IMR-90 (cell line): ENCODE results near the gene DOCK9. TPM values are rescaled to one million over a fixed set of nuclear protein-coding genes. Genes with fewer than 3 reads are reported as not detected.

Experiments used
- ATAC-seq: fragments of 200-7000 bp; cut with Tn5 transposase; 2 replicates; pipeline ENCODE4 v1.9.1; 2020; ENCODE audit warnings: low read depth, mild to moderate bottlenecking, moderate library complexity
- BruUV-seq: library from RNA; stranded (reverse); fragments of 400-500 nt; replicated peaks from 2 replicates; lab custom pipeline; 2021; lab: Mats Ljungman, UMichigan
- CTCF ChIA-PET: fragments of 300-600 bp; formaldehyde crosslinking; extraction: SDS; loops from one replicate; lab custom pipeline; 2021; ENCODE audit warnings: antibody characterized with exemption; lab: Yijun Ruan, JAX
- POLR2A ChIA-PET: fragments of 300-600 bp; sonication (Branson Sonifier 250); formaldehyde crosslinking; loops from one replicate; lab custom pipeline; 2022; ENCODE audit warnings: antibody characterized with exemption; ENCODE audit not compliant: unreplicated experiment; lab: Charles Lee
- DNase-seq: peaks from one replicate; pipeline ENCODE4 v3.0.0; 2013
- H2AFZ ChIP-seq: replicated peaks from 2 replicates; pipeline ENCODE3; 2013; ENCODE audit warnings: low read length, mild to moderate bottlenecking; ENCODE audit not compliant: poor library complexity
- H2AK5ac ChIP-seq: 2 replicates; pipeline ENCODE4 v1.6.1; 2013; ENCODE audit warnings: low read depth, low read length, inconsistent platforms
- H2AK9ac ChIP-seq: replicated peaks from 2 replicates; pipeline ENCODE3; 2013; ENCODE audit warnings: mild to moderate bottlenecking, low read depth, low read length, moderate library complexity; ENCODE audit not compliant: poor library complexity
- H2BK120ac ChIP-seq: 2 replicates; pipeline ENCODE4 v1.6.1; 2013; ENCODE audit warnings: low read depth, low read length, inconsistent platforms
- H2BK15ac ChIP-seq: 3 replicates; pipeline ENCODE4 v1.6.1; 2013; ENCODE audit warnings: low read depth, low read length, inconsistent platforms
- H2BK20ac ChIP-seq: 2 replicates; pipeline ENCODE4 v1.6.1; 2013; ENCODE audit warnings: low read depth, mild to moderate bottlenecking, inconsistent platforms, low read length, moderate library complexity
- H2BK5ac ChIP-seq: 2 replicates; pipeline ENCODE4 v1.6.1; 2013; ENCODE audit warnings: mild to moderate bottlenecking, low read depth, low read length, inconsistent platforms; ENCODE audit not compliant: poor library complexity, severe bottlenecking
- H3K14ac ChIP-seq: replicated peaks from 2 replicates; pipeline ENCODE4 v1.6.1; 2013; ENCODE audit warnings: low read depth, low read length, inconsistent platforms
- H3K18ac ChIP-seq: 2 replicates; pipeline ENCODE4 v1.6.1; 2013; ENCODE audit warnings: low read depth, low read length, control low read depth
- H3K23ac ChIP-seq: 2 replicates; pipeline ENCODE4 v1.6.1; 2013; ENCODE audit warnings: low read depth, low read length, inconsistent platforms
- H3K27ac ChIP-seq: 2 replicates; pipeline ENCODE4 v1.5.1; 2013; ENCODE audit warnings: mild to moderate bottlenecking, control low read depth, low read length; ENCODE audit not compliant: insufficient read depth
- H3K27me3 ChIP-seq: 2 replicates; pipeline ENCODE4 v1.6.1; 2013; ENCODE audit warnings: low read length; ENCODE audit not compliant: control insufficient read depth, insufficient read depth
- H3K36me3 ChIP-seq: 2 replicates; pipeline ENCODE4 v1.6.1; 2013; ENCODE audit warnings: low read length, mixed read lengths; ENCODE audit not compliant: control insufficient read depth, insufficient read depth
- H3K4ac ChIP-seq: 2 replicates; pipeline ENCODE4 v1.6.1; 2013; ENCODE audit warnings: low read depth, low read length, inconsistent platforms
- H3K4me1 ChIP-seq: 2 replicates; pipeline ENCODE4 v1.6.1; 2013; ENCODE audit warnings: low read length, mixed read lengths; ENCODE audit not compliant: control insufficient read depth, insufficient read depth
- H3K4me2 ChIP-seq: 2 replicates; pipeline ENCODE4 v1.6.1; 2013; ENCODE audit warnings: low read depth, mild to moderate bottlenecking, control low read depth, low read length, moderate library complexity
- H3K4me3 ChIP-seq: 2 replicates; pipeline ENCODE4 v1.5.1; 2013; ENCODE audit warnings: low read depth, mild to moderate bottlenecking, control low read depth, low read length, moderate library complexity; ENCODE audit not compliant: insufficient read depth
- H3K56ac ChIP-seq: 2 replicates; pipeline ENCODE4 v1.6.1; 2013; ENCODE audit warnings: low read length, inconsistent platforms; ENCODE audit not compliant: insufficient read depth; ENCODE audit errors: extremely low read depth
- H3K79me1 ChIP-seq, 2 experiments: 2 replicates each; pipeline ENCODE4 v1.6.1; 2013; ENCODE audit warnings: low read length in 2 of 2, inconsistent platforms in 1 of 2, low read depth in 1 of 2
- H3K9ac ChIP-seq: 2 replicates; pipeline ENCODE4 v1.6.1; 2013; ENCODE audit warnings: low read depth, low read length, control low read depth
- H3K9me1 ChIP-seq: 2 replicates; pipeline ENCODE4 v1.6.1; 2013; ENCODE audit warnings: low read length, inconsistent platforms; ENCODE audit not compliant: insufficient read depth
- H3K9me3 ChIP-seq: 2 replicates; pipeline ENCODE4 v1.6.1; 2013; ENCODE audit warnings: low read length; ENCODE audit not compliant: control insufficient read depth, insufficient read depth
- H4K20me1 ChIP-seq: 2 replicates; pipeline ENCODE4 v1.6.1; 2013; ENCODE audit warnings: low read length, inconsistent platforms; ENCODE audit not compliant: insufficient read depth
- H4K5ac ChIP-seq: 2 replicates; pipeline ENCODE4 v1.6.1; 2013; ENCODE audit warnings: mild to moderate bottlenecking, low read depth, low read length, control low read depth
- H4K8ac ChIP-seq, 2 experiments: 2 replicates each; pipeline ENCODE4 v1.6.1; 2013; ENCODE audit warnings: low read depth in 2 of 2, low read length in 2 of 2, control low read depth in 1 of 2, inconsistent platforms in 1 of 2
- H4K91ac ChIP-seq: 2 replicates; pipeline ENCODE4 v1.6.1; 2013; ENCODE audit warnings: low read depth, low read length, inconsistent platforms; ENCODE audit not compliant: insufficient read depth
- BHLHE40 ChIP-seq: fragments of 150-350 bp; IDR thresholded peaks from 2 replicates; pipeline ENCODE4 v1.6.1; 2016; ENCODE audit warnings: mild to moderate bottlenecking, low read depth, low read length
- CHD1 ChIP-seq: IDR thresholded peaks from 2 replicates; pipeline ENCODE4 v1.6.1; 2012; ENCODE audit warnings: low read depth, low read length, improper control_type of control experiment
- FOS ChIP-seq: fragments of 150-350 bp; IDR thresholded peaks from 2 replicates; pipeline ENCODE4 v1.6.1; 2016; ENCODE audit warnings: low read depth, low read length
- MAFK ChIP-seq: IDR thresholded peaks from 2 replicates; pipeline ENCODE4 v1.6.1; 2012; ENCODE audit warnings: low read depth, low read length, improper control_type of control experiment
- MXI1 ChIP-seq: IDR thresholded peaks from 2 replicates; pipeline ENCODE4 v1.6.1; 2012; ENCODE audit warnings: low read depth, mild to moderate bottlenecking, low read length, moderate library complexity, borderline replicate concordance
- NFE2L2 ChIP-seq: fragments of 150-350 bp; IDR thresholded peaks from 2 replicates; pipeline ENCODE4 v1.6.1; 2016; ENCODE audit warnings: low read depth, mild to moderate bottlenecking, low read length
- POLR2A ChIP-seq: IDR thresholded peaks from 2 replicates; pipeline ENCODE4 v1.6.1; 2012; ENCODE audit warnings: mild to moderate bottlenecking, low read depth, low read length
- RCOR1 ChIP-seq: IDR thresholded peaks from 2 replicates; pipeline ENCODE4 v1.6.1; 2012; ENCODE audit warnings: mild to moderate bottlenecking, low read length, improper control_type of control experiment; ENCODE audit not compliant: insufficient replicate concordance
- RFX5 ChIP-seq: IDR thresholded peaks from 2 replicates; pipeline ENCODE4 v1.8.0; 2012; ENCODE audit warnings: low read depth, mild to moderate bottlenecking, low read length, moderate library complexity
- SMC3 ChIP-seq: fragments of 150-350 bp; IDR thresholded peaks from 2 replicates; pipeline ENCODE4 v1.6.1; 2016; ENCODE audit warnings: low read depth, mild to moderate bottlenecking, antibody characterized with exemption, low read length, moderate library complexity
- WGBS, 2 experiments: methylation state at CpG; one replicate each; pipeline versions ENCODE4 v1.1.5 to v1.1.7; 2013; ENCODE audit warnings: missing lambda C conversion rate in 2 of 2; ENCODE audit not compliant: insufficient read length in 1 of 2; ENCODE audit errors: extremely low coverage in 2 of 2; 5-methylcytosine and 5-hydroxymethylcytosine counted together
- dilution Hi-C: fragments of 300-500 bp; cut with HindIII; formaldehyde crosslinking; loops from one replicate; pipeline ENCODE4 v1.14.3; 2018; ENCODE audit warnings: low sequenced_read_pairs; ENCODE audit not compliant: unreplicated experiment
- in situ Hi-C: fragments of 300-500 bp; cut with MboI; formaldehyde crosslinking; loops from 3 replicates; pipeline ENCODE4 v1.14.3; 2019; ENCODE audit warnings: low sequenced_read_pairs, inconsistent platforms, mixed read lengths
- intact Hi-C: fragments of 100-400 bp; cut with micrococcal nuclease; formaldehyde crosslinking; loops from 2 replicates; pipeline ENCODE4 v1.10.0; 2022
- polyA plus RNA-seq, 3 experiments: library from polyadenylated mRNA; depleted of rRNA; stranded (reverse); fragments of >200 nt; gene quantifications; 2 replicates each; pipeline ENCODE4 v1.2.3, GENCODE V29; 2012; ENCODE audit warnings: low replicate concordance in 1 of 3
- total RNA-seq: library from RNA; depleted of rRNA; stranded (reverse); fragments of >200 nt; gene quantifications from 2 replicates; pipeline ENCODE4 v1.2.3, GENCODE V29; 2012

DOCK9 gene
- total and polyA plus RNA-seq, 2 of the 4 experiments (the other 2 are of a cell fraction), result 4.8 to 7.2 TPM

DNA sequence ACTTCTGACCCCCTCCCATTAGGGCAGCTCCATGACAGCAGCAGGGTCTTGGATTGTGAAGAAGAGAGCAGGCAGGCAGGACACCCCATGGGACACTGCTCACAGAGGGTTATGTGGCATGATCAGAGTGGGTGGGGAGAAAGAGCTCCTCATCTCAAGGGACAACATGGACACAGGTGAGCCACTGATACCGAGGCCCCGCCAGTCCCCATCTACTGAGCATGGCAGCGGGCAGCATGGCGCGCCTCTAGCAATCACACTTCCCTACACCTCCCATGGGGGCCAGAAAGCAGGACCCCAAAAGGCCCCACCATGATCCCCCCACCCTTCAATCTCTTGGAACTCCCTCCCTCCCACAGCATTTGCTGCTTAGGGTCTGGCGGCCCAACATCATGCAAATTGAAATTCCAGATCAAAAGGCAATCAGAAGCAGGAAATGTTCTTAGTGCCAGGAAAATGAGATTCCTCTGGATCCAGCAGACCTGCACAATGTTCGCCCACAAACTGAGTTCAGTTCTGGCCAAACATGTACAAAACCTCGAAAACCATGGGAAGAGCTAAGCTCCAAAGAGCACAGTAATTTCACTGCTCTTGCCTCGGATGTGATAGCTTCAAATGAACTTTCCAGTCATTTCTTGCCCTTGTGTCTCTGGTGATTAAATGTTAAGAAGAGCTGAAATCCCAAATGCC, 14.8 kb downstream of the DOCK9 start:
- Histone ChIP-seq H3K9me1 (peaks cover 6% of the 10 kb centered on the region), H3K4me1 (no peaks in the 10 kb centered on the region), H2AK5ac (no peak overlapping the region), H2AFZ (no peak overlapping the region), H4K91ac (no peak overlapping the region), H2BK5ac (no peak overlapping the region), H3K9me3 (no peaks in the 10 kb centered on the region), H3K4ac (no peak overlapping the region), H2BK20ac (no peak overlapping the region), H3K56ac (no peak overlapping the region), H2AK9ac (no peak overlapping the region), H2BK120ac (no peak overlapping the region), H3K79me1 (peaks cover 3 to 22% of the 10 kb centered on the region in 2 experiments; a peak in 2 of 4 replicates), H3K36me3 (no peaks in the 10 kb centered on the region), H3K9ac (no peak overlapping the region), H3K27ac (no peak overlapping the region), H4K20me1 (no peaks in the 10 kb centered on the region), H3K14ac (no peak overlapping the region), H3K4me3 (no peak overlapping the region), H3K23ac (no peak overlapping the region), H3K18ac (no peak overlapping the region), H4K8ac (no peak overlapping the region), H4K5ac (no peak overlapping the region), H3K27me3 (no peaks in the 10 kb centered on the region; the same call in 1 of the 2 replicates), H3K4me2 (no peak overlapping the region), H2BK15ac (no peak overlapping the region)
- BruUV-seq, result no TSS peak
- ATAC-seq (no peak), DNase-seq (no peak)
- ChIA-PET CTCF (no interaction called here), POLR2A (no interaction called here)
- 100% methylated on average over 1 of the region's 9 CpGs; no CpG with 5 or more reads in 1 of the 2 experiments for WGBS, 2 experiments
- in situ Hi-C loops, result no loop called here
- dilution Hi-C loops, result no loop called here
- intact Hi-C loops, result no loop called here
- TF ChIP-seq RFX5 (no peak), BHLHE40 (no peak), NFE2L2 (no peak), SMC3 (no peak), POLR2A (no peak), MXI1 (no peak), CHD1 (no peak), MAFK (no peak), RCOR1 (no peak), FOS (no peak)
